Measurements from ENCODE around the gene ARL2. TPM values are rescaled to one million over a fixed set of nuclear protein-coding genes. Genes with fewer than 3 reads are reported as not detected.
"Not testable (repeated sequence)": the region's sequence is repeated elsewhere in the genome, so short reads cannot be mapped to it uniquely, and the experiment has no call there.

Gene ARL2
- polyA plus RNA-seq, 4 donors = 72.0 to 121 (median 85.9) TPM

DNA sequence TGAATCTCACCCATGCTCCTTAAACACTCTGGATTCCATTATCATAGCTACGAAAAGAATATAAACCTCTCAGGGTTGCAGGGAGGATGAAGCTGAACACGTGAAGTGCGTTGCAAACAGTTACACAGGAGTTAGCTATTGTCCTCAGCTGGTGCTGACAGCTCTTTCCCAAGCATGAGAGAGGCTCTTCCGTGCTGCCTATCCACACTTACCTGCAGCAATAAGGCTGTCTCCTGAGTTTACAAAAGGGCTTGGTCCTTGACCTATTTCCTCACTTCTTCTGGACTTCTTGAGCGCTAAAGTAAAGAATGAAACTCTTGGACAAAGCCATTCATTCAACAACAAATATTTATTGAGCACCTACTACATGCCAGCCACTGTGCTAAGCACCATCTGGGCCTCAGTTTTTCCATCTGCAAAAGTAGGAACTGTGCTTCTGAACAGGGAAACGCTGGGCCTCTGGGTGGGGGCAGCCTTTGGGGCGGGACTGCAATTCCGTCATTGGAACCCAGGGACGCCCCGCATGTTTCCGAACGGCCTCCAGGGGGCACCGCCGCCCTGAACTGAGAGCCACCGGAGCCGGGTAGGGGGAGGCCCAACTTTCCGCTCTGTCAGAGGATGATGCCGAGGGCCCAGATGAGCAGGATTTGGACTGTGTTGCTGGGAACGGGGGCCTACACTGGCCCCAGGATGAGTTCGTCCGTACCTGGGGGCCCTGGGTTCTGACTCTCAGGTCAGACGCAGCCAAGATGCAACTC lies 651 bp upstream of the ARL2 start:
- peak overlapping the region; percentile 97 to 100 (median 98) for H3K27ac ChIP-seq (ENCODE audit: low read depth in 1 of 3, low read length in 2 of 3)
- peaks cover 0 to 2% (median 0%) of the 10 kb centered on the region in 3 donors for H3K27me3 ChIP-seq (ENCODE audit: control insufficient read depth in 3 of 3, insufficient read depth in 3 of 3, low read length in 3 of 3)
- no peak for FAIRE-seq
- H3K4me1 ChIP-seq (ENCODE audit: control insufficient read depth in 3 of 3, insufficient read depth in 2 of 3, low read depth in 1 of 3, low read length in 2 of 3) = peaks cover 0 to 15% (median 0%) of the 10 kb centered on the region in 3 donors
- peak; percentile 91 to 96 for DNase-seq
- WGBS, 3 donors = 11 to 14% (median 11%) methylated on average over 22 of the region's 22 CpGs
- H3K4me3 ChIP-seq (ENCODE audit: low read depth in 1 of 3, low read length in 3 of 3) = peak overlapping the region; percentile 45 to 98 (median 76)
- H3K9me3 ChIP-seq (ENCODE audit: control insufficient read depth in 2 of 2, insufficient read depth in 1 of 2, low read depth in 1 of 2, low read length in 1 of 2) = no peaks in the 10 kb centered on the region
- H3K36me3 ChIP-seq (ENCODE audit: control insufficient read depth in 3 of 3, insufficient read depth in 2 of 3, low read depth in 1 of 3, low read length in 3 of 3) = peaks cover 0 to 16% (median 2%) of the 10 kb centered on the region in 3 donors

- Histone ChIP-seq H3K9me3 (ENCODE audit: control insufficient read depth in 2 of 2, insufficient read depth in 1 of 2, low read depth in 1 of 2, low read length in 1 of 2) (no peaks in the 10 kb centered on the region), H3K36me3 (ENCODE audit: control insufficient read depth in 3 of 3, insufficient read depth in 2 of 3, low read depth in 1 of 3, low read length in 3 of 3) (peaks cover 0 to 26% (median 2%) of the 10 kb centered on the region in 3 donors), H3K27ac (ENCODE audit: low read depth in 1 of 3, low read length in 2 of 3) (peak overlapping the region; percentile 97 to 100 (median 98)), H3K4me1 (ENCODE audit: control insufficient read depth in 3 of 3, insufficient read depth in 2 of 3, low read depth in 1 of 3, low read length in 2 of 3) (peaks cover 0 to 15% (median 0%) of the 10 kb centered on the region in 3 donors), H3K27me3 (ENCODE audit: control insufficient read depth in 3 of 3, insufficient read depth in 3 of 3, low read length in 3 of 3) (peaks cover 0 to 2% (median 0%) of the 10 kb centered on the region in 3 donors), H3K4me3 (ENCODE audit: low read depth in 1 of 3, low read length in 3 of 3) (peak overlapping the region; percentile 45 to 98 (median 76))
- DNase-seq = no peak
- FAIRE-seq = no peak
- WGBS, 3 donors = 29 to 31% (median 30%) methylated on average over 23 of the region's 23 CpGs
Observed at GRCh38 chr11:65014726-65015227, 817 bp downstream of the ARL2 start.

- H3K27ac ChIP-seq (ENCODE audit: low read depth in 1 of 3, low read length in 2 of 3) = no peak overlapping the region
- FAIRE-seq (no peak), DNase-seq (no peak)
- H3K27me3 ChIP-seq (ENCODE audit: control insufficient read depth in 3 of 3, insufficient read depth in 3 of 3, low read length in 3 of 3) = peaks cover 0 to 2% (median 0%) of the 10 kb centered on the region in 3 donors
- H3K36me3 ChIP-seq (ENCODE audit: control insufficient read depth in 3 of 3, insufficient read depth in 2 of 3, low read depth in 1 of 3, low read length in 3 of 3) = peaks cover 0 to 44% (median 2%) of the 10 kb centered on the region in 3 donors
- no peaks in the 10 kb centered on the region for H3K9me3 ChIP-seq (ENCODE audit: control insufficient read depth in 2 of 2, insufficient read depth in 1 of 2, low read depth in 1 of 2, low read length in 1 of 2)
- H3K4me3 ChIP-seq (ENCODE audit: low read depth in 1 of 3, low read length in 3 of 3) = no peak overlapping the region
- 78 to 83% (median 81%) methylated on average over 4 of the region's 4 CpGs for WGBS, 3 donors
- peaks cover 0 to 15% (median 0%) of the 10 kb centered on the region in 3 donors for H3K4me1 ChIP-seq (ENCODE audit: control insufficient read depth in 3 of 3, insufficient read depth in 2 of 3, low read depth in 1 of 3, low read length in 2 of 3)
Observed at GRCh38 chr11:65016705-65017104, 2.7 kb downstream of the ARL2 start.

- Histone ChIP-seq H3K9me3 (ENCODE audit: control insufficient read depth in 2 of 2, insufficient read depth in 1 of 2, low read depth in 1 of 2, low read length in 1 of 2) (no peaks in the 10 kb centered on the region), H3K36me3 (ENCODE audit: control insufficient read depth in 3 of 3, insufficient read depth in 2 of 3, low read depth in 1 of 3, low read length in 3 of 3) (peaks cover 0 to 51% (median 2%) of the 10 kb centered on the region in 3 donors), H3K4me1 (ENCODE audit: control insufficient read depth in 3 of 3, insufficient read depth in 2 of 3, low read depth in 1 of 3, low read length in 2 of 3) (peaks cover 0 to 15% (median 0%) of the 10 kb centered on the region in 3 donors), H3K27me3 (ENCODE audit: control insufficient read depth in 3 of 3, insufficient read depth in 3 of 3, low read length in 3 of 3) (no peaks in the 10 kb centered on the region), H3K4me3 (ENCODE audit: low read depth in 1 of 3, low read length in 3 of 3) (no peak overlapping the region), H3K27ac (ENCODE audit: low read depth in 1 of 3, low read length in 2 of 3) (no peak overlapping the region)
- 96 to 98% (median 96%) methylated on average over 6 of the region's 6 CpGs for WGBS, 3 donors
- no peak for DNase-seq
- FAIRE-seq = no peak
Observed at GRCh38 chr11:65017937-65018336, 4.0 kb downstream of the ARL2 start.

- Histone ChIP-seq H3K27me3 (ENCODE audit: control insufficient read depth in 3 of 3, insufficient read depth in 3 of 3, low read length in 3 of 3) (no peaks in the 10 kb centered on the region), H3K27ac (ENCODE audit: low read depth in 1 of 3, low read length in 2 of 3) (no peak overlapping the region), H3K4me3 (ENCODE audit: low read depth in 1 of 3, low read length in 3 of 3) (no peak overlapping the region), H3K36me3 (ENCODE audit: control insufficient read depth in 3 of 3, insufficient read depth in 2 of 3, low read depth in 1 of 3, low read length in 3 of 3) (peaks cover 0 to 51% (median 2%) of the 10 kb centered on the region in 3 donors), H3K4me1 (ENCODE audit: control insufficient read depth in 3 of 3, insufficient read depth in 2 of 3, low read depth in 1 of 3, low read length in 2 of 3) (peaks cover 0 to 21% (median 0%) of the 10 kb centered on the region in 3 donors), H3K9me3 (ENCODE audit: control insufficient read depth in 2 of 2, insufficient read depth in 1 of 2, low read depth in 1 of 2, low read length in 1 of 2) (no peaks in the 10 kb centered on the region)
- no peak for FAIRE-seq
- DNase-seq = no peak
- 79 to 86% (median 80%) methylated on average over 7 of the region's 7 CpGs for WGBS, 3 donors
Observed at GRCh38 chr11:65019824-65020223, 5.9 kb downstream of the ARL2 start.

GRCh38 chr11:65021003-65021402 lies 7.0 kb downstream of the ARL2 start:
- peaks cover 0 to 53% (median 2%) of the 10 kb centered on the region in 3 donors for H3K36me3 ChIP-seq (ENCODE audit: control insufficient read depth in 3 of 3, insufficient read depth in 2 of 3, low read depth in 1 of 3, low read length in 3 of 3)
- no peak for FAIRE-seq
- H3K27ac ChIP-seq (ENCODE audit: low read depth in 1 of 3, low read length in 2 of 3) = no peak overlapping the region
- no peaks in the 10 kb centered on the region for H3K27me3 ChIP-seq (ENCODE audit: control insufficient read depth in 3 of 3, insufficient read depth in 3 of 3, low read length in 3 of 3)
- no peak for DNase-seq
- H3K4me3 ChIP-seq (ENCODE audit: low read depth in 1 of 3, low read length in 3 of 3) = no peak overlapping the region
- 67 to 85% (median 80%) methylated on average over 3 of the region's 3 CpGs for WGBS, 3 donors
- peaks cover 0 to 18% (median 0%) of the 10 kb centered on the region in 3 donors for H3K4me1 ChIP-seq (ENCODE audit: control insufficient read depth in 3 of 3, insufficient read depth in 2 of 3, low read depth in 1 of 3, low read length in 2 of 3)
- H3K9me3 ChIP-seq (ENCODE audit: control insufficient read depth in 2 of 2, insufficient read depth in 1 of 2, low read depth in 1 of 2, low read length in 1 of 2) = no peaks in the 10 kb centered on the region

- Histone ChIP-seq H3K9me3 (ENCODE audit: control insufficient read depth in 2 of 2, insufficient read depth in 1 of 2, low read depth in 1 of 2, low read length in 1 of 2) (no peaks in the 10 kb centered on the region), H3K36me3 (ENCODE audit: control insufficient read depth in 3 of 3, insufficient read depth in 2 of 3, low read depth in 1 of 3, low read length in 3 of 3) (peaks cover 0 to 50% (median 2%) of the 10 kb centered on the region in 3 donors), H3K27me3 (ENCODE audit: control insufficient read depth in 3 of 3, insufficient read depth in 3 of 3, low read length in 3 of 3) (no peaks in the 10 kb centered on the region), H3K4me1 (ENCODE audit: control insufficient read depth in 3 of 3, insufficient read depth in 2 of 3, low read depth in 1 of 3, low read length in 2 of 3) (peaks cover 0 to 18% (median 0%) of the 10 kb centered on the region in 3 donors), H3K4me3 (ENCODE audit: low read depth in 1 of 3, low read length in 3 of 3) (no peak overlapping the region), H3K27ac (ENCODE audit: low read depth in 1 of 3, low read length in 2 of 3) (no peak overlapping the region)
- no peak for DNase-seq
- WGBS, 3 donors = 92 to 98% (median 94%) methylated on average over 8 to 11 of the region's 11 CpGs
- no peak for FAIRE-seq
Observed at GRCh38 chr11:65021509-65021908, 7.5 kb downstream of the ARL2 start.

- H3K4me1 ChIP-seq (ENCODE audit: control insufficient read depth in 3 of 3, insufficient read depth in 2 of 3, low read depth in 1 of 3, low read length in 2 of 3) = peaks cover 0 to 24% (median 2%) of the 10 kb centered on the region in 3 donors
- H3K27me3 ChIP-seq (ENCODE audit: control insufficient read depth in 3 of 3, insufficient read depth in 3 of 3, low read length in 3 of 3); H3K9me3 ChIP-seq (ENCODE audit: control insufficient read depth in 2 of 2, insufficient read depth in 1 of 2, low read depth in 1 of 2, low read length in 1 of 2); FAIRE-seq; H3K4me3 ChIP-seq (ENCODE audit: low read depth in 1 of 3, low read length in 3 of 3); DNase-seq: not testable (repeated sequence)
- WGBS, 3 donors = 63 to 76% (median 66%) methylated on average over 8 of the region's 8 CpGs
- H3K36me3 ChIP-seq (ENCODE audit: control insufficient read depth in 3 of 3, insufficient read depth in 2 of 3, low read depth in 1 of 3, low read length in 3 of 3) = peaks cover 0 to 35% (median 0%) of the 10 kb centered on the region in 3 donors
- peak overlapping the region in 1 of 3 donors; percentile 36 for H3K27ac ChIP-seq (ENCODE audit: low read depth in 1 of 3, low read length in 2 of 3)
Observed at GRCh38 chr11:65023502-65023901, 9.5 kb downstream of the ARL2 start.
